ENCODE data around the gene ARMH4.

- TF ChIP-seq CTCF (IDR thresholded peaks at IDR 0.05; ENCODE audit: low read length) (no peak), EZH2 (optimal IDR thresholded peaks at IDR 0.05; ENCODE audit: low read depth, low read length) (no peak), EZH2phosphoT487 (IDR thresholded peaks at IDR 0.05; ENCODE audit: low read length) (no peak)
These were observed 66.1 kb downstream of the ARMH4 start for GRCh38 chr14:58085877-58086276.

All from MM.1S (cell line).